ENCODE measurements around the gene HEXIM2. TPM values are rescaled to one million over a fixed set of nuclear protein-coding genes. Genes with fewer than 3 reads are reported as not detected.
"Not testable (repeated sequence)": the region's sequence is repeated elsewhere in the genome, so short reads cannot be mapped to it uniquely, and the experiment has no call there.

The HEXIM2 gene
- total RNA-seq, 1 experiment from 2014 or later, result 12.5 TPM

DNA sequence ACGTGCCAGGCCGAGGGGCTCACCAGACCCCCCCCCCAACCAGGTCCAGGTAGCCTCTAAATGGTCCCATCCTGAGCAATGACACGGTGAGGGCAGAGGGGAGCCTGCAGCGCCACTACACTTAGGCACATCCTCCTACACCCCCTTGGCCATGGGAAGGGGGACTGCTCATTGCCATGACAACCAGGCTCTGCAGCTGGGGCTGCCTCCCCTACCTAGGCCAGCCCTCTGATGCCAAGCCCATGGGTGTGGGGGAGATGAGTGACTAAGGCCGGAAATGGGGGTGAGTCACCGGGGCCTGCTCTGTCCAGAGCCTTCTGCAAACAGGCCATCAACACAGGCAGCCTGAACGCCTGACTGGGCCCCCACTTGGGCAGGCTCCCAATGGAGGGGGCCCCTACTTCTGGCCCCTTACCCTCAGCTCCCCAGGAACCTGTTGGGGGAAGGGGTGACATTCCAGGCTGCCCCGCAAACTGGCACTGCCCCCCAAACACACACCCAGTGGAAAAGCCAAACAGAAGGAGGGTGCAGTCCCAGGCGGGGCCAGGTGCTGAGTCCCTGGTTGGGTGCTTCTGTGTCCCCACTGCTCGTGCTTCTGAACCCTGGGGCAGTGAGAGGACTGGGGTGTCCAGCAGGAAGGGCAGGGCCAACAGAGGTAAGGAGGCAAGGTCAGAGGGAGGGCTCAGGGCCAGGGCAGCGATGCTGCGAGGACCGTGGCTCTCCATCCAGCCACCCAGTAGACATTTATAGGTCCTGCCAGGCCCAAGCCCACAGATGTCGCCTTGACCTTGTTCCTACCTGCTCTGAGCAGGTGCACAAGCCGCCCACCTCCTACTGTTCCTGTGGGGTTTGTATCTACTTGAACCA, 37.5 kb upstream of the HEXIM2 start:
- DNase-seq, result peak; percentile 75
- H2BK5ac ChIP-seq (ENCODE audit: insufficient read length, low read length), result no peak overlapping the region
- no peak overlapping the region for H3K4me3 Mint-ChIP-seq
- no peak overlapping the region for H2AK5ac ChIP-seq (ENCODE audit: insufficient read length, low read length)
- H4K5ac ChIP-seq (ENCODE audit: insufficient read length, low read depth, low read length), result no peak overlapping the region
- no peaks in the 10 kb centered on the region for H3K9me3 Mint-ChIP-seq
- H3K9ac ChIP-seq (ENCODE audit: extremely low read depth, insufficient read length, low read length), result no peak overlapping the region
- H3K14ac ChIP-seq (ENCODE audit: insufficient read depth, low read length), result no peak overlapping the region
- no peak overlapping the region for H2BK12ac ChIP-seq (ENCODE audit: insufficient read length, low read depth, low read length)
- H3K23me2 ChIP-seq (ENCODE audit: insufficient read length, low read depth, low read length, poor library complexity, severe bottlenecking), result no peaks in the 10 kb centered on the region
- TF ChIP-seq, protein P1, sequence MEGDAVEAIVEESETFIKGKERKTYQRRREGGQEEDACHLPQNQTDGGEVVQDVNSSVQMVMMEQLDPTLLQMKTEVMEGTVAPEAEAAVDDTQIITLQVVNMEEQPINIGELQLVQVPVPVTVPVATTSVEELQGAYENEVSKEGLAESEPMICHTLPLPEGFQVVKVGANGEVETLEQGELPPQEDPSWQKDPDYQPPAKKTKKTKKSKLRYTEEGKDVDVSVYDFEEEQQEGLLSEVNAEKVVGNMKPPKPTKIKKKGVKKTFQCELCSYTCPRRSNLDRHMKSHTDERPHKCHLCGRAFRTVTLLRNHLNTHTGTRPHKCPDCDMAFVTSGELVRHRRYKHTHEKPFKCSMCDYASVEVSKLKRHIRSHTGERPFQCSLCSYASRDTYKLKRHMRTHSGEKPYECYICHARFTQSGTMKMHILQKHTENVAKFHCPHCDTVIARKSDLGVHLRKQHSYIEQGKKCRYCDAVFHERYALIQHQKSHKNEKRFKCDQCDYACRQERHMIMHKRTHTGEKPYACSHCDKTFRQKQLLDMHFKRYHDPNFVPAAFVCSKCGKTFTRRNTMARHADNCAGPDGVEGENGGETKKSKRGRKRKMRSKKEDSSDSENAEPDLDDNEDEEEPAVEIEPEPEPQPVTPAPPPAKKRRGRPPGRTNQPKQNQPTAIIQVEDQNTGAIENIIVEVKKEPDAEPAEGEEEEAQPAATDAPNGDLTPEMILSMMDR (conservative IDR thresholded peaks at IDR 0.05), result no peak
- H3K18ac ChIP-seq (ENCODE audit: insufficient read length, low read depth, low read length), result no peak overlapping the region
- H3K36me3 Mint-ChIP-seq (ENCODE audit: insufficient read depth in 1 of 3, low read depth in 3 of 3), result no peaks in the 10 kb centered on the region; a peak in 3 of 7 replicates
- no peaks in the 10 kb centered on the region for H3K79me1 ChIP-seq (ENCODE audit: insufficient read depth, low read depth, low read length, poor library complexity, severe bottlenecking)
- H2BK15ac ChIP-seq (ENCODE audit: low read depth, low read length), result no peak overlapping the region
- H2AFZ ChIP-seq (ENCODE audit: low read length), result no peak overlapping the region
- no peaks in the 10 kb centered on the region; the same call in 1 of the 2 replicates for H3K4me1 ChIP-seq (ENCODE audit: insufficient read depth, low read length)
- no peaks in the 10 kb centered on the region for H3K27me3 Mint-ChIP-seq (ENCODE audit: low read depth)
- no peaks in the 10 kb centered on the region for H3K27me3 ChIP-seq (ENCODE audit: insufficient read depth, low read length)
- WGBS (ENCODE audit: extremely low coverage, insufficient read length, low lambda C conversion rate), result no CpG with 5 or more reads among the region's 15 CpGs
- H3K23ac ChIP-seq (ENCODE audit: insufficient read length, low read depth, low read length), result no peak overlapping the region
- H2BK20ac ChIP-seq (ENCODE audit: low read depth, low read length, poor library complexity, severe bottlenecking), result no peak overlapping the region
- H3K79me2 ChIP-seq (ENCODE audit: insufficient read depth, low read length), result no peaks in the 10 kb centered on the region
- H2BK120ac ChIP-seq (ENCODE audit: low read depth, low read length, poor library complexity, severe bottlenecking), result no peak overlapping the region
- H3K9me3 ChIP-seq (ENCODE audit: control insufficient read depth, low read depth, low read length), result no peaks in the 10 kb centered on the region
- no peak overlapping the region for H3T11ph ChIP-seq (ENCODE audit: low read length)
- no peak overlapping the region for H4K91ac ChIP-seq (ENCODE audit: insufficient read length, low read depth, low read length)
- H3K27ac Mint-ChIP-seq, result peak overlapping the region in 2 of 3 experiments; percentile 61 to 70; a peak in 2 of 7 replicates
- H3K4me1 Mint-ChIP-seq, result peaks cover 13 to 19% of the 10 kb centered on the region in 2 experiments
- no peak overlapping the region for H3K4ac ChIP-seq (ENCODE audit: low read depth, low read length)
- H3K27ac ChIP-seq (ENCODE audit: insufficient read length, low read depth, low read length), result no peak overlapping the region
- H4K20me1 ChIP-seq (ENCODE audit: control insufficient read depth, insufficient read depth, insufficient read length), result no peaks in the 10 kb centered on the region
- H4K8ac ChIP-seq (replicated peaks; ENCODE audit: insufficient read length, low read depth, low read length), result no peak overlapping the region
- no peak overlapping the region for H3K4me2 ChIP-seq (ENCODE audit: insufficient read depth, insufficient read length, low read length)
- no peak overlapping the region for H3K56ac ChIP-seq (ENCODE audit: insufficient read length, low read depth, low read length)

DNA sequence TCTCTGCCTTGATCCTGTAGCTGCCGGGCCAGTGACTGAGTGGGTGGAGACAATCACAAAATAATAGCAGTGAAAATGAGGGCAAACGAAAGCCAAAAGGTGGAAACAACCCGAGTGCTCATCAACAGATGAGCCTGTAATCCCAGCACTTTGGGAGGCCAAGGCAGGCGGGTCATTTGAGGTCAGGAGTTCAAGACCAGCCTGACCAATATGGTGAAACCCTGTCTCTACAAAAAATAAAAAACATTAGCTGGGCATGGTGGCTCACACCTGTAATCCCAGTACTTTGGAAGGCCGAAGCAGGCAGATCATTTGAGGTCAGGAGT, 36.9 kb upstream of the HEXIM2 start:
- not testable (repeated sequence) for H3K18ac ChIP-seq (ENCODE audit: insufficient read length, low read depth, low read length); H2BK5ac ChIP-seq (ENCODE audit: insufficient read length, low read length); H3K23me2 ChIP-seq (ENCODE audit: insufficient read length, low read depth, low read length, poor library complexity, severe bottlenecking); H3K27me3 Mint-ChIP-seq (ENCODE audit: low read depth); H3K27ac ChIP-seq (ENCODE audit: insufficient read length, low read depth, low read length); H3K9ac ChIP-seq (ENCODE audit: extremely low read depth, insufficient read length, low read length); H3K27me3 ChIP-seq (ENCODE audit: insufficient read depth, low read length); H3K36me3 Mint-ChIP-seq (ENCODE audit: insufficient read depth in 1 of 3, low read depth in 3 of 3); H2AK5ac ChIP-seq (ENCODE audit: insufficient read length, low read length); H4K91ac ChIP-seq (ENCODE audit: insufficient read length, low read depth, low read length); H2AFZ ChIP-seq (ENCODE audit: low read length); H3K23ac ChIP-seq (ENCODE audit: insufficient read length, low read depth, low read length); H2BK120ac ChIP-seq (ENCODE audit: low read depth, low read length, poor library complexity, severe bottlenecking); H2BK20ac ChIP-seq (ENCODE audit: low read depth, low read length, poor library complexity, severe bottlenecking); H3K79me2 ChIP-seq (ENCODE audit: insufficient read depth, low read length); H3K4me2 ChIP-seq (ENCODE audit: insufficient read depth, insufficient read length, low read length); H3K9me3 Mint-ChIP-seq; H4K5ac ChIP-seq (ENCODE audit: insufficient read length, low read depth, low read length); H3T11ph ChIP-seq (ENCODE audit: low read length); H4K20me1 ChIP-seq (ENCODE audit: control insufficient read depth, insufficient read depth, insufficient read length); H2BK15ac ChIP-seq (ENCODE audit: low read depth, low read length); H4K8ac ChIP-seq (replicated peaks; ENCODE audit: insufficient read length, low read depth, low read length); H2BK12ac ChIP-seq (ENCODE audit: insufficient read length, low read depth, low read length); H3K9me3 ChIP-seq (ENCODE audit: control insufficient read depth, low read depth, low read length); DNase-seq; H3K79me1 ChIP-seq (ENCODE audit: insufficient read depth, low read depth, low read length, poor library complexity, severe bottlenecking); H3K56ac ChIP-seq (ENCODE audit: insufficient read length, low read depth, low read length); H3K4ac ChIP-seq (ENCODE audit: low read depth, low read length); H3K14ac ChIP-seq (ENCODE audit: insufficient read depth, low read length); H3K4me3 Mint-ChIP-seq; H3K4me1 ChIP-seq (ENCODE audit: insufficient read depth, low read length)
- peaks cover 18 to 25% of the 10 kb centered on the region in 2 experiments for H3K4me1 Mint-ChIP-seq
- WGBS (ENCODE audit: extremely low coverage, insufficient read length, low lambda C conversion rate), result no CpG with 5 or more reads among the region's 5 CpGs
- H3K27ac Mint-ChIP-seq, result peak overlapping the region in 2 of 3 experiments; percentile 61 to 70; a peak in 1 of 7 replicates
